GM19397 (cell line): ENCODE measurements around the gene CLTA.
A peak's percentile ranks its signal among the peaks of the same experiment; 100 is the strongest.

Source experiments
- ATAC-seq: cut with Tn5 transposase; IDR thresholded peaks from one replicate; pipeline ENCODE4 v1.9.1; 2021; ENCODE audit warnings: mild to moderate bottlenecking, moderate library complexity; ENCODE audit not compliant: unreplicated experiment

The CLTA gene

GRCh38 chr9:36187414-36187813 lies 3.3 kb upstream of the CLTA start:
- no peak for ATAC-seq

GRCh38 chr9:36188212-36188611 lies 2.5 kb upstream of the CLTA start:
- no peak for ATAC-seq

- no peak for ATAC-seq
Measured at GRCh38 chr9:36189976-36190375, 745 bp upstream of the CLTA start.

- ATAC-seq: peak; percentile 13
Measured at GRCh38 chr9:36191290-36191645, 547 bp downstream of the CLTA start.

- ATAC-seq: no peak
Measured at GRCh38 chr9:36191686-36192085, 965 bp downstream of the CLTA start.

- no peak for ATAC-seq
Measured at GRCh38 chr9:36192196-36192595, 1.5 kb downstream of the CLTA start.

GRCh38 chr9:36193023-36193422 lies 2.3 kb downstream of the CLTA start:
- ATAC-seq: no peak

- ATAC-seq: no peak
Measured at GRCh38 chr9:36194326-36195000, 3.7 kb downstream of the CLTA start.

- no peak for ATAC-seq
Measured at GRCh38 chr9:36204906-36205547, 14.3 kb downstream of the CLTA start.

- no peak for ATAC-seq
Measured at GRCh38 chr9:36207016-36207415, 16.3 kb downstream of the CLTA start.

GRCh38 chr9:36207546-36208012 lies 16.9 kb downstream of the CLTA start:
- ATAC-seq: no peak

- ATAC-seq: no peak
Measured at GRCh38 chr9:36208521-36209253, 18.0 kb downstream of the CLTA start.

GRCh38 chr9:36210722-36211121 lies 20.0 kb downstream of the CLTA start:
- ATAC-seq: no peak

GRCh38 chr9:36211510-36211909 lies 20.8 kb downstream of the CLTA start:
- no peak for ATAC-seq

- ATAC-seq: no peak
Measured at GRCh38 chr9:36213387-36213786, 22.7 kb downstream of the CLTA start.

GRCh38 chr9:36213989-36214388 lies 23.3 kb downstream of the CLTA start:
- ATAC-seq: no peak

- no peak for ATAC-seq
Measured at GRCh38 chr9:36214571-36214970, 23.9 kb downstream of the CLTA start.

- no peak for ATAC-seq
Measured at GRCh38 chr9:36217256-36217968, 26.7 kb downstream of the CLTA start.

- no peak for ATAC-seq
Measured at GRCh38 chr9:36218011-36218410, 27.3 kb downstream of the CLTA start.

- no peak for ATAC-seq
Measured at GRCh38 chr9:36218411-36218901, 27.7 kb downstream of the CLTA start.

GRCh38 chr9:36221667-36222066 lies 30.9 kb downstream of the CLTA start:
- ATAC-seq: no peak
